Progenitor cell of endocrine pancreas (in vitro differentiated cells): ENCODE results near the gene RPRD1A. TPM values are rescaled to one million over a fixed set of nuclear protein-coding genes. Genes with fewer than 3 reads are reported as not detected.

Experiments
- DNase-seq: peaks from one replicate; pipeline ENCODE4 v3.0.0; 2021; ENCODE audit warnings: low spot score; ENCODE audit not compliant: unreplicated experiment
- H3K27ac Mint-ChIP-seq: 2 replicates; pipeline ENCODE4 v1.8.0; 2021; ENCODE audit warnings: mild to moderate bottlenecking, moderate library complexity, mixed read lengths
- H3K27me3 Mint-ChIP-seq: 2 replicates; pipeline ENCODE4 v1.8.0; 2021; ENCODE audit warnings: mixed read lengths
- H3K36me3 Mint-ChIP-seq: 2 replicates; pipeline ENCODE4 v1.8.0; 2022; ENCODE audit warnings: mixed read lengths; ENCODE audit not compliant: insufficient read depth
- H3K4me1 Mint-ChIP-seq: 2 replicates; pipeline ENCODE4 v1.8.0; 2021; ENCODE audit warnings: low read depth, mixed read lengths
- H3K4me3 Mint-ChIP-seq: 2 replicates; pipeline ENCODE4 v1.8.0; 2021; ENCODE audit warnings: low read depth, mild to moderate bottlenecking, moderate library complexity, mixed read lengths
- H3K9me3 Mint-ChIP-seq: 2 replicates; pipeline ENCODE4 v1.8.0; 2021; ENCODE audit warnings: low read depth, mixed read lengths
- CTCF ChIP-seq: fragments of 200-600 bp; sonication (generic); IDR thresholded peaks from one replicate; pipeline ENCODE4 v1.5.0; 2021; ENCODE audit warnings: antibody characterized with exemption, mild to moderate bottlenecking; ENCODE audit not compliant: unreplicated experiment
- total RNA-seq: library from RNA; stranded (reverse); gene quantifications from 2 replicates; pipeline ENCODE4 v1.2.1, GENCODE V29; 2021

Gene RPRD1A
- total RNA-seq, 1 donor from 2014 or later: 72.4 TPM

DNA sequence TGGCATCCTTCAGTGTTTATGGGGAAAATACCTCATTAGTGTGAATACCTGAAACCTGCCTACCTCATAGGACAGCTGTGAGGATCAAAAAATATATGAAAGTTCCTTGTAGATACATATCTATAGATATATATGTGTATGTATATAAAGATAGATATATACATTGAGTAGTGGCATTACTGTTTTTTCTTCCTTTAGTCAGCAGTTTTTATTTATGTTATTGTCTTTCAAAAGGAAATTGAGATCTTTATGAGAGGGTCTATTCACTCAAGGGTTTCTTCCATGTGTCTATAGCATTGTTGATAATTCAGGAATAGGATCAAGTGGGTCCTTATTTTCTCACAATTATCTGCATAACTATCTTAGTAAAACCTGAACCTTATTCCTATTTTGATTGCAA, 88.2 kb downstream of the RPRD1A start:
- no peak overlapping the region for H3K27ac Mint-ChIP-seq
- no peak for DNase-seq
- H3K9me3 Mint-ChIP-seq: no peaks in the 10 kb centered on the region
- no peak overlapping the region for H3K4me3 Mint-ChIP-seq
- peaks cover under 1% of the 10 kb centered on the region for H3K4me1 Mint-ChIP-seq
- H3K27me3 Mint-ChIP-seq: no peaks in the 10 kb centered on the region
- H3K36me3 Mint-ChIP-seq: peaks cover 43% of the 10 kb centered on the region
- no peak for TF ChIP-seq CTCF

DNA sequence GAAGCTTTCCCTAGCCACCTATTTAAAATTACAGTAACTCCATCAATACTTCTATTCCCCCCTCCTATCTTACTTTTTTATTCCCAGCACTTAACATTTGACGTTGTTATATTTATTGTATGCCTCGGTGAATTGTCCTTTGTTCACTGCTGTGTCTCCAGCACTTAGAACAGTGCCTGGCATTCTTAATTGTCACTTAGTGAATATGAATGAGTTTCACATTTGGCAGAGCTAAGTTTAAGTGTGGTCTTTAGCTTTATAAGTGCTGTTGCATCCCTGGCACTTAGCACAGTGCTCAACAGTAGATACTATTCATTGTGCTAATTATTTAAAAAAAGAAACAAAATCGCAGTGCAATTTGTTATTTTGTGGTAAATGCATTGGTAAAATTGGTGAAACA, 93.2 kb downstream of the RPRD1A start:
- Mint-ChIP-seq H3K4me3 (peak overlapping the region; percentile 90), H3K36me3 (peaks cover 28% of the 10 kb centered on the region), H3K4me1 (peaks cover 11% of the 10 kb centered on the region), H3K27ac (peak overlapping the region; percentile 83), H3K27me3 (no peaks in the 10 kb centered on the region), H3K9me3 (no peaks in the 10 kb centered on the region)
- DNase-seq: no peak
- no peak for TF ChIP-seq CTCF

GRCh38 chr18:35973650-35974049, 93.7 kb downstream of the RPRD1A start:
- H3K27me3 Mint-ChIP-seq: no peaks in the 10 kb centered on the region
- H3K9me3 Mint-ChIP-seq: no peaks in the 10 kb centered on the region
- H3K27ac Mint-ChIP-seq: peak overlapping the region; percentile 97
- H3K4me1 Mint-ChIP-seq: peaks cover 11% of the 10 kb centered on the region
- peaks cover 26% of the 10 kb centered on the region for H3K36me3 Mint-ChIP-seq
- TF ChIP-seq CTCF: no peak
- H3K4me3 Mint-ChIP-seq: peak overlapping the region; percentile 90
- DNase-seq: no peak

DNA sequence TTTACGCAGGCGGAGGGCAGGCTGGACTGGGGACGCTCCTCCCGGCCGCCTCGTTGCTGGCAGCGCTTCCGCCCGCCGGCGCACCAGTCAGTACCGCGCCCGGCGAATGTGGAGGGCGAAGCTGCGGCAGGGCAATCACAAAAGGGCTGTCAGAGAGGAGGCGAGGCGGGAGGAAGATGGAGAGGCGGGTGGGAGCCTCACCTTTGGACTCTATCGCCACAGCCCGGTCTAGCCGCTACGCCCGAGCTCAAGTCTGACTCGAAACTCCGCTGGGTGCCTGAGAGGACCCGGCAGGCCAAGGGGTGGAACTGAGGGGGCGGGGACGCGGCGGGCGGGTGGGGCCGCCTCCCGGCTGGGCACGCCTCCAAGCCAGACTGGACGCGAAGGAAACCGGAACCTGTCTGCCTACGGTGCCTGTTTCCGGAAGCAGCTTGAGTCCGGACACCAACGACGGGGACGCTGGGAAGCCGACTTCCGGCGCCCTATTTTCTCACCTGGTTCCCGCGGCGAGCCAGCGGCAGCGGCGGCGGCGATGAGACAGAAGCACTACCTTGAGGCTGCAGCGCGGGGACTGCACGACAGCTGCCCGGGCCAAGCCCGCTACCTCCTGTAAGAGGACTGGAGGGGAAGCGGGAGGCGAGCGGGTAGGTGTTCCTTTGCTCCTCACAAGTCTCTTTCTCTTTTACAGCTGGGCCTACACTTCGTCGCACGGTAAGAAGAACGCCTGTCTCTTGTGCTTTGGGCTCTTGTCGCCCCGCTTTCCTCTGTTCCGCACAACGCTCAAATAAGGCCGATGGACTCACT, 95.0 kb downstream of the RPRD1A start, which contains the start of gene RMP24:
RMP24 (plus strand) TSS at position 483 of the 804 bp plus-strand sequence.
- Mint-ChIP-seq H3K4me3 (peak within 1 kb of the TSS; percentile 90), H3K9me3 (no peaks in the 10 kb centered on the region), H3K27ac (peak within 1 kb of the TSS; percentile 97), H3K4me1 (peaks cover 11% of the 10 kb centered on the region), H3K36me3 (peaks cover 13% of the 10 kb centered on the region), H3K27me3 (no peaks in the 10 kb centered on the region)
- TF ChIP-seq CTCF: no peak
- peak; percentile 93 for DNase-seq

DNA sequence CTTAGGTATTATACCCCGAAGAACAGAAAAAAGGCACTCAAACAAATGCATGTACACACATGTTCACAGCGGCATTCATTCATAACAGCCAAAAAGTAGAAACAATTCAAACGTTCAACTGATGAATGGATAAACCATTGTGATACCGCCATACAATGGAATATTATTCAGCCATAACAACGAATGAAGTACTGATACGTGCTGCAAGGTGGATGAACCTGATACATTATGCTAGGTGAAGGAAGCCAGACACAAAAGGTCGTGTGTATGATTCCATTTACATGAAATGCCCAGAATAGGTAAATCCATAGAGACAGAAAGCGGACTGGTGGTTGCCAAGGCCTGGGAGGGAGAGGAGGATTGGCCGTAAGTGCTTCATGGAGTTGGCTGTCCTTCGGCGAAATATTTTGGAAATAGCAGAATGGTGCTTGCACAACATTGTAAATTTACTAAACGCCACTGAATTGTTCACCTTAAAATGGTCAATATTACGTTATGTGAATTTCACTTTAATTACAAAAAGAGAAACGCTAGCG, 95.6 kb downstream of the RPRD1A start:
- H3K27me3 Mint-ChIP-seq: no peaks in the 10 kb centered on the region
- DNase-seq: no peak
- H3K9me3 Mint-ChIP-seq: no peaks in the 10 kb centered on the region

More for the DNA sequence above, 95.6 kb downstream of the RPRD1A start:
- TF ChIP-seq CTCF: no peak
- H3K4me3 Mint-ChIP-seq: peak overlapping the region; percentile 90
- H3K27ac Mint-ChIP-seq: peak overlapping the region; percentile 85
- H3K36me3 Mint-ChIP-seq: peaks cover 10% of the 10 kb centered on the region
- peaks cover 11% of the 10 kb centered on the region for H3K4me1 Mint-ChIP-seq
